HepG2 (cell line): ENCODE data around the gene KIF3A. TPM values are rescaled to one million over a fixed set of nuclear protein-coding genes. Genes with fewer than 3 reads are reported as not detected.

ENCODE experiments used
- DNMT3B ChIP-seq: conservative IDR thresholded peaks from 2 replicates; pipeline ENCODE4 v1.6.1; 2016; ENCODE audit warnings: missing biosample characterization, control low read depth
- FOXA3 ChIP-seq: IDR thresholded peaks from 2 replicates; pipeline ENCODE4 v1.6.1; 2016; ENCODE audit warnings: missing genetic modification reagents, missing compliant biosample characterization
- HBP1 ChIP-seq: IDR thresholded peaks from 2 replicates; pipeline ENCODE4 v1.6.1; 2016; ENCODE audit warnings: low read depth, control low read depth
- HMGXB3 ChIP-seq: sonication (generic); formaldehyde crosslinking; IDR thresholded peaks from 2 replicates; pipeline ENCODE4 v1.4.0; 2020; ENCODE audit warnings: missing genetic modification reagents, borderline replicate concordance
- KLF15 ChIP-seq: sonication (generic); formaldehyde crosslinking; IDR thresholded peaks from 2 replicates; pipeline ENCODE4 v1.8.1; 2023; ENCODE audit warnings: borderline replicate concordance, mild to moderate bottlenecking, inconsistent platforms, missing genetic modification reagents, mixed read lengths
- MBD4 ChIP-seq: IDR thresholded peaks from 2 replicates; pipeline ENCODE4 v1.6.1; 2012; ENCODE audit warnings: low read length, inconsistent platforms, borderline replicate concordance
- MTF1 ChIP-seq: sonication (generic); formaldehyde crosslinking; IDR thresholded peaks from 2 replicates; pipeline ENCODE4 v1.5.0; 2020; ENCODE audit warnings: missing genetic modification reagents
- NAIF1 ChIP-seq: sonication (generic); formaldehyde crosslinking; IDR thresholded peaks from 2 replicates; pipeline ENCODE4 v1.5.0; 2020; ENCODE audit warnings: mild to moderate bottlenecking, missing genetic modification reagents, borderline replicate concordance
- POLR2G ChIP-seq: fragments of 200-400 bp; formaldehyde crosslinking; IDR thresholded peaks from 2 replicates; pipeline ENCODE4 v1.6.1; 2018; ENCODE audit warnings: mild to moderate bottlenecking, low read depth, low read length, moderate library complexity
- TMF1 ChIP-seq: sonication (generic); formaldehyde crosslinking; IDR thresholded peaks from 2 replicates; pipeline ENCODE4 v1.8.1; 2022; ENCODE audit warnings: low read depth, missing genetic modification reagents
- YEATS4 ChIP-seq: sonication (generic); formaldehyde crosslinking; IDR thresholded peaks from 2 replicates; pipeline ENCODE4 v1.4.0; 2020; ENCODE audit warnings: missing genetic modification reagents, borderline replicate concordance
- ZNF280B ChIP-seq: sonication (generic); formaldehyde crosslinking; IDR thresholded peaks from 2 replicates; pipeline ENCODE4 v1.5.0; 2020; ENCODE audit warnings: missing genetic modification reagents, mild to moderate bottlenecking, borderline replicate concordance
- ZNF331 ChIP-seq: sonication (generic); formaldehyde crosslinking; IDR thresholded peaks from 2 replicates; pipeline ENCODE4 v1.4.0; 2020; ENCODE audit warnings: missing genetic modification reagents
- ZNF382 ChIP-seq: sonication (generic); formaldehyde crosslinking; IDR thresholded peaks from 2 replicates; pipeline ENCODE4 v1.5.0; 2020; ENCODE audit warnings: missing genetic modification reagents, mild to moderate bottlenecking, borderline replicate concordance
- ZNF44 ChIP-seq: sonication (generic); formaldehyde crosslinking; IDR thresholded peaks from 2 replicates; pipeline ENCODE4 v1.5.1; 2020; ENCODE audit warnings: mild to moderate bottlenecking, missing genetic modification reagents
- ZNF468 ChIP-seq: sonication (generic); formaldehyde crosslinking; IDR thresholded peaks from 2 replicates; pipeline ENCODE4 v1.8.0; 2022; ENCODE audit warnings: mild to moderate bottlenecking, moderate library complexity, missing genetic modification reagents
- ZNF564 ChIP-seq: sonication (generic); formaldehyde crosslinking; IDR thresholded peaks from 2 replicates; pipeline ENCODE4 v1.8.1; 2023; ENCODE audit warnings: mild to moderate bottlenecking, missing genetic modification reagents
- ZNF577 ChIP-seq: sonication (generic); formaldehyde crosslinking; IDR thresholded peaks from 2 replicates; pipeline ENCODE4 v1.4.0; 2020; ENCODE audit warnings: mild to moderate bottlenecking, low read depth, missing genetic modification reagents, borderline replicate concordance
- ZNF614 ChIP-seq: IDR thresholded peaks from 2 replicates; pipeline ENCODE4 v1.6.1; 2018; ENCODE audit warnings: missing biosample characterization, missing genetic modification reagents, inconsistent platforms, borderline replicate concordance
- ZNF703 ChIP-seq: sonication (generic); formaldehyde crosslinking; IDR thresholded peaks from 2 replicates; pipeline ENCODE4 v1.5.1; 2020; ENCODE audit warnings: missing genetic modification reagents, mild to moderate bottlenecking, moderate library complexity, borderline replicate concordance
- ZNF775 ChIP-seq: sonication (generic); formaldehyde crosslinking; IDR thresholded peaks from 2 replicates; pipeline ENCODE4 v1.4.0; 2020; ENCODE audit warnings: missing genetic modification reagents, mild to moderate bottlenecking, moderate library complexity, borderline replicate concordance
- polyA plus RNA-seq, 8 experiments: library from polyadenylated mRNA; depleted of rRNA in 3 of 8; stranded (reverse) in 7 of 8; unstranded in 1 of 8; fragments of >200 nt; fragmentation: Illumina TruSeq in 4 of 8; extraction: Trizol in 4 of 8; gene quantifications; 2 replicates each; pipeline versions ENCODE4 v1.2.1 to v1.2.3, GENCODE V29; 2011 to 2016; ENCODE audit warnings: low read depth in 4 of 8, missing spikeins in 1 of 8, mixed read lengths in 1 of 8; ENCODE audit not compliant: insufficient read depth in 1 of 8
- total RNA-seq, 5 experiments: library from RNA; depleted of rRNA; stranded (reverse); fragments of >200 nt; fragmentation: Illumina TruSeq; extraction: Trizol; gene quantifications; 2 replicates each; pipeline ENCODE4 v1.2.3, GENCODE V29; 2016; ENCODE audit warnings: low read depth in 1 of 5

KIF3A gene
- total and polyA plus RNA-seq, 2 of the 13 experiments (the other 11 are each of a cell fraction or from before 2014, with no cell fraction given) = 2.3 to 8.4 TPM

GRCh38 chr5:132736853-132737833 is at the start of gene KIF3A (continued):
- TF ChIP-seq DNMT3B = no peak
- no peak for TF ChIP-seq MTF1
- no peak for TF ChIP-seq ZNF468 (CRISPR knock-in tag)
- no peak for TF ChIP-seq ZNF703 (CRISPR knock-in tag)
- no peak for TF ChIP-seq HBP1 (CRISPR knock-in tag)
- TF ChIP-seq ZNF44 = no peak; the same call in 1 of the 2 replicates
- TF ChIP-seq POLR2G = peak; percentile 72
- TF ChIP-seq ZNF614 (CRISPR knock-in tag) = no peak
- no peak for TF ChIP-seq ZNF775
- no peak for TF ChIP-seq ZNF564
- 0 out of 2 replicates have a peak, but pooled peaks have one; percentile 43 for TF ChIP-seq YEATS4
- TF ChIP-seq ZNF382 = no peak
- no peak for TF ChIP-seq KLF15 (CRISPR knock-in tag)
- TF ChIP-seq FOXA3 = peak; percentile 12; the same call in 1 of the 2 replicates
- no peak for TF ChIP-seq ZNF280B (CRISPR knock-in tag)
- TF ChIP-seq ZNF577 (CRISPR knock-in tag) = no peak
- no peak for TF ChIP-seq NAIF1 (CRISPR knock-in tag)
- no peak for TF ChIP-seq HMGXB3 (CRISPR knock-in tag)
- no peak for TF ChIP-seq MBD4
- TF ChIP-seq TMF1 (CRISPR knock-in tag) = no peak
- TF ChIP-seq ZNF331 = no peak
